ENCODE results near the gene CCDC12.
A peak's percentile ranks its signal among the peaks of the same experiment; 100 is the strongest.

The CCDC12 gene

GRCh38 chr3:46923559-46924350 is 52.8 kb downstream of the CCDC12 start:
- no peaks in the 10 kb centered on the region for H3K9me2 ChIP-seq (replicated peaks; ENCODE audit: insufficient read depth, low read length)
- H3K27ac ChIP-seq (ENCODE audit: low read length) = no peak overlapping the region
- H3K79me2 ChIP-seq (ENCODE audit: low read length) = peaks cover 47% of the 10 kb centered on the region
- H3K4me1 ChIP-seq (ENCODE audit: low read length) = peaks cover 29% of the 10 kb centered on the region
- peaks cover 6% of the 10 kb centered on the region; the same call in 1 of the 2 replicates for H4K20me1 ChIP-seq (ENCODE audit: insufficient read depth, low read length)
- no peak overlapping the region for H3K4me3 ChIP-seq (ENCODE audit: low read length)
- H3K9ac ChIP-seq (ENCODE audit: low read length) = no peak overlapping the region
- H3K36me3 ChIP-seq (replicated peaks; ENCODE audit: insufficient read depth, low read length) = peaks cover 10% of the 10 kb centered on the region
- H3K27me3 ChIP-seq (replicated peaks; ENCODE audit: insufficient read depth, low read length) = no peaks in the 10 kb centered on the region
- no peak overlapping the region for H2AFZ ChIP-seq (ENCODE audit: low read length)
- no peaks in the 10 kb centered on the region for H3K9me3 ChIP-seq (replicated peaks; ENCODE audit: insufficient read depth, low read length)
- H3F3A ChIP-seq (ENCODE audit: insufficient read depth, low read length) = peaks cover 22% of the 10 kb centered on the region
- no peak overlapping the region for H3K4me2 ChIP-seq (ENCODE audit: low read depth, low read length)
- no peak for DNase-seq
- TF ChIP-seq EZH2 (optimal IDR thresholded peaks at IDR 0.05; ENCODE audit: low read depth, low read length) (no peak), CTCF (IDR thresholded peaks at IDR 0.05; ENCODE audit: low read length) (peak; percentile 53)

- Histone ChIP-seq H3K9me2 (replicated peaks; ENCODE audit: insufficient read depth, low read length) (no peaks in the 10 kb centered on the region), H3F3A (ENCODE audit: insufficient read depth, low read length) (peaks cover 15% of the 10 kb centered on the region), H4K20me1 (ENCODE audit: insufficient read depth, low read length) (peaks cover 6% of the 10 kb centered on the region; the same call in 1 of the 2 replicates), H3K4me1 (ENCODE audit: low read length) (peaks cover 24% of the 10 kb centered on the region), H3K36me3 (replicated peaks; ENCODE audit: insufficient read depth, low read length) (peaks cover 10% of the 10 kb centered on the region), H3K9ac (ENCODE audit: low read length) (no peak overlapping the region), H2AFZ (ENCODE audit: low read length) (no peak overlapping the region), H3K4me2 (ENCODE audit: low read depth, low read length) (no peak overlapping the region), H3K9me3 (replicated peaks; ENCODE audit: insufficient read depth, low read length) (no peaks in the 10 kb centered on the region), H3K79me2 (ENCODE audit: low read length) (peaks cover 44% of the 10 kb centered on the region), H3K27ac (ENCODE audit: low read length) (no peak overlapping the region), H3K27me3 (replicated peaks; ENCODE audit: insufficient read depth, low read length) (no peaks in the 10 kb centered on the region), H3K4me3 (ENCODE audit: low read length) (no peak overlapping the region)
- DNase-seq = no peak
- no peak for TF ChIP-seq CTCF (IDR thresholded peaks at IDR 0.05; ENCODE audit: low read length)
- no peak for TF ChIP-seq EZH2 (optimal IDR thresholded peaks at IDR 0.05; ENCODE audit: low read depth, low read length)
- no peak for TF ChIP-seq EZH2phosphoT487 (IDR thresholded peaks at IDR 0.05; ENCODE audit: low read length)
Observed at GRCh38 chr3:46922871-46923558, 53.5 kb downstream of the CCDC12 start.

GRCh38 chr3:46922426-46922825 is 54.1 kb downstream of the CCDC12 start:
- Histone ChIP-seq H3K27me3 (replicated peaks; ENCODE audit: insufficient read depth, low read length) (no peaks in the 10 kb centered on the region), H3K79me2 (ENCODE audit: low read length) (peaks cover 38% of the 10 kb centered on the region)

More at GRCh38 chr3:46922426-46922825, 54.1 kb downstream of the CCDC12 start:
- Histone ChIP-seq H3K4me1 (ENCODE audit: low read length) (peaks cover 18% of the 10 kb centered on the region), H3K27ac (ENCODE audit: low read length) (no peak overlapping the region), H3F3A (ENCODE audit: insufficient read depth, low read length) (peaks cover 9% of the 10 kb centered on the region), H3K9me2 (replicated peaks; ENCODE audit: insufficient read depth, low read length) (no peaks in the 10 kb centered on the region), H3K9me3 (replicated peaks; ENCODE audit: insufficient read depth, low read length) (no peaks in the 10 kb centered on the region), H3K4me3 (ENCODE audit: low read length) (no peak overlapping the region), H4K20me1 (ENCODE audit: insufficient read depth, low read length) (peaks cover 2% of the 10 kb centered on the region; the same call in 1 of the 2 replicates), H3K4me2 (ENCODE audit: low read depth, low read length) (no peak overlapping the region), H2AFZ (ENCODE audit: low read length) (no peak overlapping the region), H3K9ac (ENCODE audit: low read length) (no peak overlapping the region), H3K36me3 (replicated peaks; ENCODE audit: insufficient read depth, low read length) (peaks cover 10% of the 10 kb centered on the region)
- no peak for DNase-seq
- TF ChIP-seq EZH2 (optimal IDR thresholded peaks at IDR 0.05; ENCODE audit: low read depth, low read length) (no peak), EZH2phosphoT487 (IDR thresholded peaks at IDR 0.05; ENCODE audit: low read length) (no peak), CTCF (IDR thresholded peaks at IDR 0.05; ENCODE audit: low read length) (no peak)
